AG10803 (cell line): ENCODE results near the gene SMO.
A peak's percentile ranks its signal among the peaks of the same experiment; 100 is the strongest.
"Not testable (repeated sequence)": the region's sequence is repeated elsewhere in the genome, so short reads cannot be mapped to it uniquely, and the experiment has no call there.

Experiments used
- DNase-seq: peaks from one replicate; pipeline ENCODE4 v3.0.0; 2010; ENCODE audit warnings: low read depth
- H3K4me3 ChIP-seq: 2 replicates; pipeline ENCODE4 v1.5.1; 2011; ENCODE audit warnings: mild to moderate bottlenecking, low read length, control low read depth
- CTCF ChIP-seq: conservative IDR thresholded peaks from 2 replicates; pipeline ENCODE4 v1.5.1; 2011; ENCODE audit warnings: mild to moderate bottlenecking, low read length, control low read depth, inconsistent platforms

The SMO gene

GRCh38 chr7:129169171-129169671 is 19.2 kb upstream of the SMO start:
- no peak for TF ChIP-seq CTCF
- peak overlapping the region; percentile 49 for H3K4me3 ChIP-seq
- DNase-seq = no peak

DNA sequence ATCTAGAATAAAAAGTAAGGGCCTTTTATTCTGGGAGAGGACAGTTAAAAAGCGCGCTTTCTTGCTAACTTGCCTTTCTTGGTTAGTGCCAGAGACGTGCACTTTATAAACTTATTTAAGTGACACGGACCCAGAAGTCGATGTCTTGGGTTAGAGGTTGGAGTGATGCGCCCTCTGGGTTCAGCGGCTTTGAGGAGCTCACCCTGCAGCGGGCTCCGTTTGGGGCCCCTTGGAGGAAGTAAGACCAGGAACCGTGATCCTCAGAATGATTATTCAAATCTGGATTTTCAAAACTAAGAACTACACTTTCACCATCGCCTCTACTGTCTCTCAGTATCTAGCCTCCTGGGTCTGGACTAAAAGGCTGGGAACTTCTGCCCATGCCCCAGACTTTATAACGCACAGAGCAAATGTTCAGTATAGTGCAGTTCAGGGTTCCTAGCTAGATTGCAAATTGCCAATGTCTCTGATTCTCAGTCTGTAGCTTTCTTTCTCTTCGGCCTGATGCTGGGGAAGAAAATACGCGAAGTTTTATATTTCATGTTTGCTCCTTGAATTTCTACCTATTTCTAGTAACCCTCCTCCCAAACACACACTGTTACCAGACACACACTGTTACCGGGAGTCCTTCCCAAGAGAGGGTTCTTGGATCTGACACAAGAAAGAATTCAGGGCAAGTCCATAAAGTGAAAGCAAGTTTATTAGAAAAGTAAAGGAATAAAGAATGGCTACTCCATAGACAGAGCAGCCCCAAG is 18.6 kb upstream of the SMO start:
- H3K4me3 ChIP-seq = peak overlapping the region; percentile 49
- TF ChIP-seq CTCF = no peak
- DNase-seq = no peak

GRCh38 chr7:129170441-129171021 is 17.9 kb upstream of the SMO start:
- no peak for DNase-seq
- no peak overlapping the region for H3K4me3 ChIP-seq
- TF ChIP-seq CTCF = no peak

- not testable (repeated sequence) for H3K4me3 ChIP-seq, DNase-seq
Measured at GRCh38 chr7:129173861-129174260, 14.6 kb upstream of the SMO start.

DNA sequence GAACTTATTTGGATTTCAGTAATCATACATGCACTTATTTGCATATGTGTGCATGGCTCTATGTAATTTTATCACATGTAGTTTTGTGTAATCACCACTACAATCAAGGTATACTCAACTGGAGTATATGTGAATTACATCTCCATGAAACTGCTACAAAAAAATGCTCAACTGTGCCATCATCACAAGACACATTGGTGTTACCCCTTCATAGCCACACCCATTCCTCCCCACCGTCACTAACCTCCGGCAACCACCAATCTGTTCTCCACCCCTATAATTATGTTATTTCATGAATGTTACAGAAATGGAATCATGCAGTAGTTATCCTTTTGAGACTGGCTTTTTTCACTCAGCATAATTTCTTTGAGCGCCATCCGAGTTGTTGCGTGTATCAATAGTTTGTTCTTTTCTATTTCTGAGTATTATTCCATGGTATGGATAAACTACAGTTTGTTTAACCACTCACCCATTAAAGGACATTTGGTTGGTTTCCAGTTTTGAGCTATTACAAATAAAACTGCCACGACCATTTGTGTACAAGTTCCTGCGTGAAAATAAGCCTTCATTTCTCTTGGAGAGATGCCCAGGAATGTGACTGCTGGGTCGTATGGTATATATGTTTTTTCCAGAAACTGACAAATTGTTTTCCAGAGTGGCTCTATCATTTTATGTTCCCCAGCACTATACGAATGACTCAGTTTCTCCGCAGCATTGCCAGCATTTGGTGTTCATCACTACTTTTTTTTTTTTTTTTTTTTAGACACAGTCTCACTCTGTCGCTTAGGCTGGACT is 11.3 kb upstream of the SMO start:
- no peak for TF ChIP-seq CTCF
- H3K4me3 ChIP-seq = no peak overlapping the region
- DNase-seq = no peak

- no peak for DNase-seq
- no peak overlapping the region for H3K4me3 ChIP-seq
- TF ChIP-seq CTCF = no peak
Measured at GRCh38 chr7:129184981-129185670, 3.3 kb upstream of the SMO start.

- H3K4me3 ChIP-seq = no peak overlapping the region
- no peak for TF ChIP-seq CTCF
- no peak for DNase-seq
Measured at GRCh38 chr7:129186749-129187260, 1.6 kb upstream of the SMO start.
